NCI-H345 treated with DMSO at 0.1 percent for 48 hours (cell line): ENCODE measurements around the gene BRME1.
"Not testable (repeated sequence)": the region's sequence is repeated elsewhere in the genome, so short reads cannot be mapped to it uniquely, and the experiment has no call there.

Source experiments
- DNase-seq: peaks from one replicate; lab custom pipeline; 2025; ENCODE audit not compliant: unreplicated experiment; lab: John Stamatoyannopoulos, UW

Gene BRME1

DNA sequence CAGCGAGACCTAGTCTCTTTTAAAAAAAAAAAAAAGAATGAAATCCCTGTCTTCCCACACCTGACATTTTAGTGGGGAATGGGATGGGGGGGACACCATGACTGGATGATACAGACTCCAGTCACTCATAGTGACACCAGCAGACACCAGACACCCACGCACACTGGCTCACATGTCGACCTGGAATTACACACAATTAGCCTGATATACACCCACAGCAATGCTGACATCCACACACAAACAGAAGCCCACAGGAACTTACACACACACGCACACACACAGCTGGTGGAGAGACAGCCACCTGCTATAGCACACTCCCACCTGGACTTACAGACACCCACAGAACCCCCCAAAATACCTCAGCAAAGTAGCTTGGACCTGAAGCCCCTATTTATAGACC is 37.3 kb downstream of the BRME1 start:
- no peak for DNase-seq

DNA sequence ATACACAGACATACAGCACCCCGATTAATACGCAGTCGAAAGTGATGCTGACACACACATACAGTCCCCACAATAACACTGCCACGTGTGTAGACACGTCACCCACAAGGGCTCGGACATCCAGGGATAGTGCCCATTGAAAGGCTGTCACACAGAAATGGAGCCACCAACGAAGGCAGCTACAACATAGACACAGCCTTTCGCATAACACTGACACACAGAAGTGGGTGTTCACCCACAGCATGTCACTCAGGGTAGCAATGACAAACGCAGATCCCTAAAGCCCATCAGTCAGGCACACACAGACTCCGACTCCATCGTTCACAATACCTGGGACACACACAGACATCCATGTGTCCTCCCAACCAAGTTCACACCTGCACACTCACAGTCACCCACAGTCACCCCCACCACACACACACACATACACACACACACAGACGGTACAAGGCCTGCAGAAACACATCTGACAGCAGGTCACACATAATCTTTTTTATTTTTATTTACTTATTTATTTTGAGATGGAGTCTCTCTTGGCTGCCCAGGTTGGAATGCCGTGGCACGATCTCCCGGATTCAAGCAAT is 39.4 kb downstream of the BRME1 start:
- no peak for DNase-seq

DNA sequence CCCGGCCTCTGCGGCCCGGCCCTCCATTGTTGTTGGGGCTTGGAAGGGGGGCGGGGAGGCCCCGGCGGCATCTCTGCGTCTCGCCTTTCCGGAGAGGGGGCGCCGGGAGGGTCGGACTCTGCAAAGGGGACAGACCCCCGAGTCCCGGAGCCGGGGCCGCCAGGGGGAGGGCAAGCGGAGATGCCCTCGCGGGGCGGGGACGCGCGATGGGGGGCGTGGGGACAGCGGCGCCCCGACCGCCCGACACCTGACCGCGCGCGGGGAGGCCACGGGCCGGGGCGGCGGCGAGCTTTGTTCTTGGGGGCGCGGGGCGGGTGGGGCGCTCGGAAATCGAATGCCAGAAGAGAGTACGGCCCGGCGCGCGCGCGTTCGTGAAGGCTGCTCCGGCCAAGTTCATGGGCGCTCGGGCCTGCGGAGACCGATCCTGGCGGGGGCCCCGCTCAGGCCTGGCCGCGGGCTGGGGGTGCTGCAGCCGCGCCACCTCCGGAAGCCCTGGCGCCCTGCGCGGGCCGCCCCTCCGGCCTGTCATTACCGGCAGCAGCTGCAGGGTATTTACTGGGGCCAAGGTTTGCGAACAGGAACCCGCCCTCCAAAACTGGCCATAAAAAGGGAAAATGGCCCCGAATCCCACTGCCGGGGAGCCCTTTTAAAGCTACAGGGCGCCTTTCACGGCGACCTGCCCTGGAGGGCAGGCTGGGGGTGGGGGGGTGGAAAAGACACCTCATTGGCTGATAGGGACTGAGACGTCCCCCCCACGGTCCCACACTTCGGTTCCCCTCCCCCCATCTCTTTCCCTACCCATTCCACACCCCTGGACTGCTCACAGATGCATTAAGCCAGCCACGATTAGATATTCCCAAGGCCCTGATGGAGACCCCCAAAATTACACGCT is 40.1 kb downstream of the BRME1 start:
- DNase-seq: no peak

DNA sequence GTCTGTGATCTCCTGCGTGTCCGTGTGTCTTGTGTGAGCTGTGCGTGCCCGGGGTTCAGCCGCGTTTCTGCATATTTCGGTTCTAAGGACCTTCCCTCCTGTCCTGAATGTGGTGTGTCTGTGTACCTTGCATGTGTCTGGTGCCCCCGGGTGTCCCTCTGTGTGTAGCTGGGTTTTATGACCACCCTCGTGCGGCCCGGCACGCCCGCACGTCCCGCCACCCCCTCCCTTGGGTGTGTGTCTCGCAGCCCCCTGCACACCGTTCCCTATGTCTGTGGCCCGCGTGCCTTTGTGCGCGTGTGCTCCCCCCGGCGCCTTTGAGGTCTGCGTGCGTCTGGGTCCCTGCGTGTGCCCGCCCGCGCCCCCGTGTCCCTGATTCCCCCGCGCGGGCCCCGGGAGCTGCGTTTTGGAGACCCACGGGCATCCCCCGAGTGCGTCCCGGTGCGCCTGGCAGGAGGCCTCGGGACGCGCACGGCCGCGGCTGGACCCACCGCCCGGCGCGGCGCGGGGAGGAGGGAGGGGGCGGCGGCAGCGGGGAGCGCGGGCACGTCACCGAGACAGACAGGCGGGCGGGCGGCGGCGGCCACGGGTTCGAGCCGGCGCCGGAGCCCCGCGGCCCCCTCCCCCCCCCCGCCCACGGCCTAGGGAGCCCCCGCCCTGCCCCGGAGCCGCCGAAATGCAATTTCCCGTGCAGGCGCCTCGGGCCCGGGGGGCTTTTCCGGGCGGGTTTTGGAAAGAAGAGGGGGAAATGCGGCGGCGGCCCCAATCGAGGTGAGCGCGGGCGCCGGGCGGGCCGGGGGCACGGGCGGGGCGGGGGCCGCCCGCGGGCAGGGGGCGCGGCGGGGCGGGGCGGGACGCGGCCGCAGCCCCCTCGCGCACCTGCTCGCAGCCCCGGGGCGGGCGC is 41.0 kb downstream of the BRME1 start:
- DNase-seq: no peak

DNA sequence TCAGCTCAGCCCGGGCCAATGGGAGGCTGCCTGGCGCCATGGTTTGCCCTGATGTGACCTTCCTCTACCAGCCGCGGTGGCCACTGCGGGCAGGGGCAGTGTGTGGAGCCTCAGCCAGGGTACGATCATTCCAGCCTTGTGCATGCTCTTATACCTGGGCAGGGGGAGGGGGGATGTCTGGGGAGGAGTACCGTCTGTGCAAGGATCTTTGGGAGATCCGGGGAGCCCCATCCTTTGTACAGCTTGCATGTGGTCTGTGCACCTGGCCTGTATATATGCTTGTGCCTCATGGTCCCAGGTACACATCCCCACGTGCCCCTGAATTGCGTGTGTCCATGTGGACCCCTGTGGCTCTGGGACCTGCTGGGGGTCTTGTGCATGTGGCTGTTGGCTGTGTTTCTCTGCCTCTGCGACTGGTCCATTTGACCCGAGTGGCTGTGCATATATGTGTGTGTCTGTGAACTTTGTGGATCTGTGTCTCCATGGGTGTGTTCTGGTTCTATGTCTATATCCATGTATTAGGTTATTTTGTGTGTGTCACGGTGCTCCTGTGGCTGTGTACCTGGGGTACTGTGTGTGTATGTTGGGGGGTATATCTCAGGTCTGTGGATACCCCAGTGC is 41.8 kb downstream of the BRME1 start:
- no peak for DNase-seq

DNA sequence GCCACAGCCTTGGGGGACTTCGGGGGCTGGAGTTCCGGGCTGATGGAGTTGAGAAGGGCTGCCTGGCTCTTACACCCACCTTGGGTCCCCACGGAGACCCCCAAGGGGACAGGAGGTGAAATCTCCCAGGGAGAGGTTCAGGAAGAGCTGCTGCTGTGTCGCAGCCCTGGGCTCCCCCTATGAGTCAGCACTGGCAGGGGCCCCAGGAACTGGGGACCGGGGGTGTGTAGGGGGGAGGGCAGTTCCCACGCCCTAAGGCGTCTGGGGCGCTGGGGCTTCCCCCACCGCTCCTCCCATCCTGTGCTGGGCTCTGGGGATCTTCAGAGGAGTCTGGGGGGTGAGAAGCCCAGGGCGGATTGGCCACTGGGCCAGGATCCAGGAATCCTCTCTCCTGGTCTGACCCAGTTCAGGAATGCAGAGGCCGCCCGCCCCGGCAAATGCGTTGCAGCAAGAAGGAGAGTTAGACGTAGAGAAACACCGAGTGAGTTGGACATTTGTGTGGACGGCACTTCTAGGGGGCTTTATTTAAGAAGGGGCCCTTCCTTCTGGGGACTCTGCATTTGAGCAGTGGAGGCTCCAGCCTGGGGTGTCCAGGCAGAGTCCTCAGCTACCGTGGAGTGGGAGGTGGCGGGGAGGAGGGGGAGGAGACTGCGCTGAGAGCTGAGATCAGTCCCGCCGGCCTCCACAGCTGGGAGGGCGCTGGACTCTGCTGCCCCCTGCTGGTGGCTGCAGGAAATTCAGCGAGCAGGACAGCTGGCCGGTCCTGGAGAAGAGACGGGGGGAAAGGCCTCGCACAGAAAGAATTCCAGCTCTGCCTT is 44.0 kb downstream of the BRME1 start:
- DNase-seq: peak; percentile 23

DNA sequence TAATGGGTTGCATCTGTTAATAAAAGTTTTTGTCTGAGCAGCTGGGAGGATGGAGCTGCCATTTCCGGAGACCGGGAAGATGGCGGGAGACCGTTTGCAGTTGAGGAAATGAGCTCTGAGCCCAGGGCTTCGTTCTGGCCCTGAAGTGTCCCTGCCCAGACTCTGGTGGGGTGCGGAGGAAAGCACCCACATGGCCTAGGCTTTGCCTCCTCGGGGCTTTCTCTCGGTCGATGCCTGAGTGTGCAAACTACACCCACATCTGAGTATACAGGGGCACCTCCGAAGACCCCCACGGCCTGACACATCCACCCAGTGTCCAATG is 44.6 kb downstream of the BRME1 start:
- DNase-seq: no peak

DNA sequence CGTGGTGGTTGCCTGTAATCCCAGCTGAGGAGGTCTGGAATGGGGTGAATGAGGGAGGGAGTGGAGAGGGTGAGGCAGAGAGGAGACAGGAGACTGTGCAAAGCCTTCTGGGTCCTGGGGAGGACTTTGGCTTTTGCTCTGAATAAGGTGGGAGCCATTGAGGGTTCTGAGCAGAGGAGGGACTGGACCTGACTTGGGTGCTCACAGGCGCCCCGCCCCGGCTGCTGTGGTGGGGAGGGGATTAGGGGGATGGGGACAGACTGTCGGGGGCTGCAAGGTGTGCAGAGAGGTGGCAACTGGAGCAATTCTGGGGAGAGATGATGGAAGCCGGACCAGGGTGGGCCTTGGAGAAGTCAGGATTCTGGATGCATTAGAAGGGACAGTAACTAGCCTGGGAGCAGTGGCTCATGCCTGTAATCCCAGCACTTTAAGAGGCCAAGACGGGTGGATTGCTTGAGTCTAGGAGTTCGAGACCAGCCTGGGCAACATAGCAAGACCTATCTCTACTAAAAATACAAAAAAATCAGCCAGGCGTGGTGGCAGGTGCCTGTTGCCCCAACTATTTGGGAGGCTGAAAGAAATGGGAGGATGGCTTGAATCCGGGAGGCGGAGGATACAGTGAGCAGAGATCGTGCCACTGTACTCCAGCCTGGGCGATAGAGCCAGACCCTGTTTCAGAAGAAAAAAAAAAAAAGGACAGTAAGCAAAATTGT is 45.1 kb downstream of the BRME1 start:
- DNase-seq: no peak

DNA sequence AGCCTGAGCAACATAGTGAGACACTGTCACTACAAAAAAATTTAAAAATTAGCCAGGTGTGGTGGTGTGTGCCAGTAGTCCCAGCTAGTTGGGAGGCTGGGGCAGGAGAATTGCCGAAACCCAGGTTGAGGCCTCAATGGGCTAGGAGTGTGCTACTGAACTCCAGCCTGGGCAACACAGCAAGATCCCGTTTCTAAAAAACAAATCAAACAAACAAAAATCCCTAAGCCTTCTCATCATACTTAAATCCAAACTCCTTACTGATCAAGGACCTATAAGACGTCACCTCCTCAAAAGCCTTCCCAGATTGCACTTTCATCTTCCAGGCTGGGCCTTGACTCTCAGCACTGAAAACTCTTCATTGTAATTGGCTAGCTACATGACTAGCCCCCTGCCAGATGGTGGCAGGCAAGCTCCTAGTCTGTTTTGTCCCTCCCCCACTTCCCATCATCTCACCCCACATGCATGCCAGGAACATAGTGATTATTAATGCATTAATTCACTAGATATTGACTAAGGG is 46.5 kb downstream of the BRME1 start:
- no peak for DNase-seq

DNA sequence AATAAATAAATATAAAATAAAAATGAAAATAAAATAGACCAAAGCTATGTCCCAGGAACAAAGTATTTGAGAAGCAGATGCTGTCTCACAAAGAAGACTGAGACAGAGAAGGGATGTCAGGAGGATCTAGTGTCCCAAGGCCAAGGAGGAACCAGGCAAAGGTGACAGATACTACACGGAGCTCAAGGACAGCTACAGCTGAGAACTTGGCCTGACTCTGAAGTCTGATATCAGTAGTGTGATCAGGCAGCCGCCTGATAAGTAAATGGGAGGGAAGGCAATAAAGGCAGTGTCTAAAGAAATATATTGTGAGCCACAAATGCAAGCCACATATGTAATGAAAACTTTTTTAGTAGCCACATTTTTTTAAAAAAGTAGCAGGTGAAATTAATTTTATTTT is 49.4 kb downstream of the BRME1 start:
- no peak for DNase-seq

DNA sequence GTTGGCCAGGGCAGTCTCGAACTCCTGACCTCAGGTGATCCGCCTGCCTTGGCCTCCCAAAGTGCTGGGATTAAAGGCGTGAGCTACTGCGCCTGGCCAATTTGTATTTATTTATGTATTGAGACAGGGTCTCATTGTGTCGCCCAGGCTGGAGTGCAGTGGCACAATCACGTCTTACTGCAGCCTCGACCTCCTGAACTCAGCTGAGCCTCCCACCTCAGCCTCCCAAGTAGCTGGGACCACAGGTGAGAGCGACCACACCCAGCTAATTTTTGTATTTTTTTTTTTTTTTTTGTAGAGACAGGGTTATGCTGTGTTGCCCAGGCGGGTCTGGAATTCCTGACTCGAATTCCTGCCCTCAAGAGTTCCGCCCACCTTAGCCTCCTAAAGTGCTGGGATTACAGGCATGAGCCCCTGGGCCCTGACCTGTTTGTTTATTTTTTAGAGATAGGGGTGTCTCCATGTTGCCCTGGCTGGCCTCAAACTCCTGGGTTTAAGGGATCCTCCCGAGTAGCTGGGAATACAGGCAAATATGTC is 53.7 kb downstream of the BRME1 start:
- DNase-seq: not testable (repeated sequence)

DNA sequence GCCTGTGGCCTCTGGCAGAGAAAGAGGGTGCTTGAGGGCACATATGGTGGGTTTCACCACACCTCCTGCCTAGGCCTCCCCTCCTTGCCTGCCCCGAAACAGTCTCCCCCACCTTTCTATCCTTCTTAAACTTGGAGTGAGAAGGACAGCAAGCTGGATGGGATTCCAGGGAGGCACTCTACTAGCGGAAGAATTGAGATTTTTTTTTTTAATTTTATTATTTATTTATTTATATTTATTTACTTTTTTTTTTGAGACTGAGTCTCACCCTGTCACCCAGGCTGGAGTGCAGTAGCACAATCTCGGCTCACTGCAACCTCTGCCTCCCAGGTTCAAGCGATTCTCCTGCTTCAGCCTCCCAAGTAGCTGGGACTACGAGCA is 54.2 kb downstream of the BRME1 start:
- not testable (repeated sequence) for DNase-seq

DNA sequence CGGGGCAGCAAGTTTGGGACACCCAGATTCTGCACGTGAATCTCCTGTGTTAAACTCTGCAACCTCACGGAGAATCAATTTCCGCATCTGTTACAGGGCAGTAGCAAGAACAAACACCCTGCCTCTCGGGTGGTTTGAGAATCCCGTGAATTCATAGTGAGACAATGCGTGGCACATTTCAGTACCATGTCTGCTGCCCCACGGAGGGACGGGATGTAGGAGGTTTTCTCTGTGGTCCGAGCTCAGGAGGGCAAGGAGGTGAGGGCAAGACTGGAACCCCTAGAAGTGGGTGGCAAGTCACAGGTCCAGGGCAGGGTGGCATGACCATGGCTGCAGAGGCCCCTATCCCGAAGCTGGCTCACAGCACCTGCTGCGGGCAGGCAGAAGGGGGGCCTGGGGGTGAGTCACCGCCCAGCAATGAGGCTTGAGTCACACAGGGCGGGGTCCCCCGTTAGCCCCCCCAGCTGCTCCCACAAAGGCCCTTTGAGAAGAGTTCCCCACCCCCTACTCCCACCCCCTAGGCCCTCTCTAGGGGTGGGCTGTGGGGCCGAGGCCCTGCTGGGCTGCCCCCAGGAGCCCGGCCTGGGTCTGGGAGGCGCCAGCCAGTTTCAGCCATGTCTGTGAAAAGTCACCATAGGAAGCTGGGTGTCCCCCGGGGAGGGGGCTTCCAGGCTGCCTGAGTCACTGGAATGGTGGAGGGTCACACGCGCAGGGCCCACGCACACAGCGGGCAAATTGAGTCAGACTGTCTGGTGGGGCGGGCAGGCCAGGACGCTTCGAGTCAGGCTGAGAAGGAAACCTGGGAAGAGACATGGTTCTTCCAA is 54.8 kb downstream of the BRME1 start:
- no peak for DNase-seq

DNA sequence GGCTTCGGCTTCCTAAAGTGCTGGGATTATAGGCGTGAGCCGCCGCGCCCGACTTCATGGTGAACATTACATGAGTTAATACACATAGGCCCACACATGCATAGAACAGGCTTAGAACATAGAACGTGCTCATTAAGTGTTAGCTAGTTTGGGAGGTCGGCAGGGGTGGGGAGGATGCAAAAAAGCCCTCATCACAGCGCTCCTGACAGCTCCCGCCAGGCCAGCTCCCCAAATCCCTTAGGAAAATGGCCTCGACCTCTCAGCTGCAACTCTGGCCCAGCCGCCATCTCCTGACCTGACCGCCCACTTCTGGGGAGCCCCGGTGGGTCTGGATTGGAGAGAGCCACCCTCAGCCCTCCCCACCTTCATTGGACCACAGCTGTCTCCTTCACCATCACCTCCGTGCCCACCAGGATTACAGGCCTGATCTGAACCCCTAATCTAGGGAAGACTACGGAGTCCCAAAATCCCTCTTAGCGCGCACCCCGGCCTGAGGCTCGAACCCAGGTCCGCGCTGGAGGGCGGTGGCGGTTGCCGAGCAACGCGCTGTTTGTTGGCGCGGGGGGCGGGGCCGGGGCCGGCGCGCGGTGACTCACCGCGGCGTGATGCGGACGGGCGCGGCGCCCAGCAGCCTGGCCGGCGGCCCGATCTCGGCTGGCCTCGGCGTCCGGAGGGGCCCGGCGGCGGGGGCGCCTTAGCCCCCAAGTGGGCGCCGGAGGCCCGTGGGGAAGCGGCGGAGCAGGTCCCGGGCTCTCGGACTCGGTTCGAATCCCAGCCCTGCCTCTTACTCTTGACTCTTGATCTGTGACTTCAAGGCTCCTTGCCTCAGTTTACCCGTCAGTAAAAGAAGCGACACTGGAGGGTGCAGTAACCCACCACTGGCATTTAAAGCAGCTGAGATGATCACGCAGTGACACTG is 55.7 kb downstream of the BRME1 start:
- DNase-seq: no peak

DNA sequence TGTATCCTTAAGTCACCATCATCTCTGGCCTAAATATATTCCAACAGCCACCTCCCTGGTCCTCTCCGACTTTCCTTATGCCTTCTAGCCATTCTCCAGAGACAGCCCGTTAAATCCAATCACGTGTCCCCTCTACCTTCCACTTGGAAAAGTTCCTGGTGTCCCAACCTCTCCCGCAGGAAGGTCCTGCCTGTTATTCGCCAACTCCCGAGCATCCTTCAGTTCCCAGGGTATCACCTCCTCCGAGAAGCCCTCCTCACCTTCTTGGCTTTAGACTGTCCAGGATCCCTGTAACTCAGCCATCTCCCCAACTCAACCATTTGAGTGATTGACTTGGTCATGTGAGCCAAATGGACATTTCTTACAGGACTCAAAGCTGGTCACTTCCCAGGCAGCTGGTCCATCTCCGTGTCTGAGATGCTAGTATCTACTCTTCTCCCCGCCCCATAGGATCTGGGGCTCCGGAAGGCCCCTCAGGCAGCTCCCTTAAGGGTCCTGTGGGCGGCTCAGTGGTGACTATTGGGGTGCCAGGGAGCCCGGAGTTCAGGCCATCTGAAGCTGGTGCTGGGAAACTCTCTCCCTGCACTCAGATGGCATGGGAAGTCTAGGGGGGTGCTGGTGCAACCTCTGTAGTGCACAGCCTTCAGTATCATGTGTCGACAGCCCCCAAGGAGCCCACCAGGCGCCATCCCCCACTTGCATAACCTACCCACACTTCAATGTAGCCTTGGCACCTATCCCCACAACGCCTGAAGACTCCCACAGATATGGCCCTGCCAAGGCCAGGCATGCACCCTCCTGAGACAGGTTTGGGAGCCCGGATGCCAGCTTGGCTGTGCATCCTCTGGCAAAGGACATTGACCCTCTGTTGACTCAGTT is 56.9 kb downstream of the BRME1 start:
- DNase-seq: no peak

DNA sequence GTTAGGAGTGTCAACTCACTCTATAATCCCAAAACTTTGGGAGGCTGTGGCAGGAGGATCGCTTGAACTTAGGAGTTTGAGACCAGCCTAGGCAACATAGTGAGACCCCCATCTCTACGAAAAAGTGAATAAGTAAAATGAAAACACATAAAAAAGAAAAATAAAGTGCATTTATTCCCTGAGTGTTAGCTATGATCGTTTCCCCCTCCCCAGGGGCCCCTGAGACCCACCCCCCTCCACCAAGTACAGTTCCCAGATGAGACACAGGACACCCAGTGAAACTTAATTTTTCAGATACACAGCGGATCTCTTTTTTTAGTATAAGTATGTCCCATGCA is 57.6 kb downstream of the BRME1 start:
- no peak for DNase-seq
